A673 (cell line): ENCODE measurements around the gene PIN4. TPM values are rescaled to one million over a fixed set of nuclear protein-coding genes. Genes with fewer than 3 reads are reported as not detected.

Experiments used
- BruUV-seq: library from RNA; stranded (reverse); fragments of 400-500 nt; replicated peaks from 2 replicates; lab custom pipeline; 2021; lab: Mats Ljungman, UMichigan
- CTCF ChIA-PET: fragments of 300-600 bp; sonication (Branson Sonifier 250); formaldehyde crosslinking; loops from one replicate; lab custom pipeline; 2022; ENCODE audit warnings: antibody characterized with exemption; lab: Charles Lee
- POLR2A ChIA-PET: fragments of 300-600 bp; sonication (Branson Sonifier 250); formaldehyde crosslinking; loops from one replicate; lab custom pipeline; 2022; ENCODE audit warnings: antibody characterized with exemption; ENCODE audit not compliant: low non-redundant PET; lab: Charles Lee
- DNase-seq: peaks from one replicate; pipeline ENCODE4 v3.0.0-alpha.2; 2015; ENCODE audit warnings: low spot score
- H3K27ac ChIP-seq: fragments of 200-600 bp; sonication (generic); 2 replicates; pipeline ENCODE4 v1.5.1; 2016; ENCODE audit warnings: mixed run types, low read depth, mild to moderate bottlenecking, mixed read lengths, antibody characterized with exemption, low read length; ENCODE audit not compliant: poor library complexity, severe bottlenecking
- H3K27me3 ChIP-seq: fragments of 200-600 bp; sonication (generic); replicated peaks from 2 replicates; pipeline ENCODE4 v1.6.1; 2017; ENCODE audit warnings: mixed run types, low read depth, mild to moderate bottlenecking, mixed read lengths, antibody characterized with exemption, low read length; ENCODE audit not compliant: insufficient read depth, poor library complexity
- H3K36me3 ChIP-seq: fragments of 200-600 bp; sonication (generic); 2 replicates; pipeline ENCODE4 v1.6.1; 2016; ENCODE audit warnings: mixed run types, mild to moderate bottlenecking, mixed read lengths, antibody characterized with exemption, low read length; ENCODE audit not compliant: insufficient read depth, poor library complexity, severe bottlenecking
- H3K4me1 ChIP-seq: fragments of 200-600 bp; sonication (generic); 2 replicates; pipeline ENCODE4 v1.6.1; 2017; ENCODE audit warnings: mixed run types, mild to moderate bottlenecking, mixed read lengths, antibody characterized with exemption, low read length; ENCODE audit not compliant: insufficient read depth, poor library complexity, severe bottlenecking
- H3K4me3 ChIP-seq: fragments of 200-600 bp; sonication (generic); 2 replicates; pipeline ENCODE4 v1.5.1; 2016; ENCODE audit warnings: low read depth, mixed run types, mild to moderate bottlenecking, mixed read lengths, low read length; ENCODE audit not compliant: poor library complexity, severe bottlenecking
- H3K9me3 ChIP-seq: fragments of 200-600 bp; sonication (generic); 2 replicates; pipeline ENCODE4 v1.6.1; 2016; ENCODE audit warnings: mixed run types, low read depth, mild to moderate bottlenecking, mixed read lengths, antibody characterized with exemption, low read length; ENCODE audit not compliant: poor library complexity, severe bottlenecking
- CTCF ChIP-seq: fragments of 300-800, 200-600 bp; sonication (generic); conservative IDR thresholded peaks from 2 replicates; pipeline ENCODE4 v1.5.1; 2017; ENCODE audit warnings: low read depth, mild to moderate bottlenecking, antibody characterized with exemption, low read length, moderate library complexity, mixed read lengths
- EZH2 ChIP-seq: fragments of 200-600 bp; sonication (generic); IDR thresholded peaks from 2 replicates; pipeline ENCODE4 v1.6.1; 2017; ENCODE audit warnings: borderline replicate concordance, low read depth, mild to moderate bottlenecking, mixed read lengths, antibody characterized with exemption, low read length; ENCODE audit not compliant: poor library complexity, severe bottlenecking
- intact Hi-C: fragments of 100-400 bp; cut with micrococcal nuclease; formaldehyde crosslinking; loops from one replicate; pipeline ENCODE4 v1.10.0; 2022; ENCODE audit not compliant: unreplicated experiment
- total RNA-seq: library from RNA; stranded (reverse); gene quantifications from 2 replicates; pipeline ENCODE4 v1.2.3, GENCODE V29; 2021

PIN4 gene
- total RNA-seq, 1 experiment from 2014 or later = 20.0 TPM

GRCh38 chrX:72137846-72138495 lies 43.6 kb upstream of the PIN4 start:
- Histone ChIP-seq H3K4me3 (no peak overlapping the region), H3K4me1 (no peaks in the 10 kb centered on the region), H3K27me3 (peaks cover 5% of the 10 kb centered on the region), H3K27ac (no peak overlapping the region), H3K36me3 (no peaks in the 10 kb centered on the region), H3K9me3 (no peaks in the 10 kb centered on the region)
- BruUV-seq = no TSS peak
- CTCF ChIA-PET = no interaction called here
- TF ChIP-seq CTCF (no peak), EZH2 (no peak)
- DNase-seq = no peak
- intact Hi-C loops = no loop called here
- POLR2A ChIA-PET = no interaction called here

GRCh38 chrX:72139538-72139937 lies 42.0 kb upstream of the PIN4 start:
- H3K9me3 ChIP-seq = no peaks in the 10 kb centered on the region
- H3K4me3 ChIP-seq = no peak overlapping the region
- H3K27ac ChIP-seq = no peak overlapping the region
- DNase-seq = no peak
- H3K4me1 ChIP-seq = no peaks in the 10 kb centered on the region
- H3K27me3 ChIP-seq = peaks cover 5% of the 10 kb centered on the region
- POLR2A ChIA-PET = no interaction called here
- CTCF ChIA-PET = no interaction called here
- TF ChIP-seq EZH2 = no peak
- no peak for TF ChIP-seq CTCF
- H3K36me3 ChIP-seq = no peaks in the 10 kb centered on the region
- intact Hi-C loops = no loop called here
- BruUV-seq = no TSS peak

- ChIA-PET CTCF (interaction anchor here (0.7 kb wide), 1 partner anchor 399 kb away, joined by 3 read pairs; no protein-coding TSS in a partner anchor), POLR2A (no interaction called here)
- no peak overlapping the region for H3K4me3 ChIP-seq
- TF ChIP-seq CTCF (no peak), EZH2 (no peak)
- no peaks in the 10 kb centered on the region for H3K36me3 ChIP-seq
- peaks cover 5% of the 10 kb centered on the region for H3K27me3 ChIP-seq
- no peaks in the 10 kb centered on the region for H3K4me1 ChIP-seq
- intact Hi-C loops = no loop called here
- DNase-seq = no peak
- H3K27ac ChIP-seq = no peak overlapping the region
- BruUV-seq = no TSS peak
- H3K9me3 ChIP-seq = no peaks in the 10 kb centered on the region
These were observed 40.1 kb upstream of the PIN4 start for GRCh38 chrX:72141372-72142004.
